Limb (tissue), 2 donors: Measurements from ENCODE around the gene NFIA.

Source experiments
- DNase-seq, 2 donors: peaks; one replicate each; pipeline ENCODE4 v3.0.0-alpha.2; 2016; ENCODE audit errors: extremely low spot score in 2 of 2

NFIA gene

DNA sequence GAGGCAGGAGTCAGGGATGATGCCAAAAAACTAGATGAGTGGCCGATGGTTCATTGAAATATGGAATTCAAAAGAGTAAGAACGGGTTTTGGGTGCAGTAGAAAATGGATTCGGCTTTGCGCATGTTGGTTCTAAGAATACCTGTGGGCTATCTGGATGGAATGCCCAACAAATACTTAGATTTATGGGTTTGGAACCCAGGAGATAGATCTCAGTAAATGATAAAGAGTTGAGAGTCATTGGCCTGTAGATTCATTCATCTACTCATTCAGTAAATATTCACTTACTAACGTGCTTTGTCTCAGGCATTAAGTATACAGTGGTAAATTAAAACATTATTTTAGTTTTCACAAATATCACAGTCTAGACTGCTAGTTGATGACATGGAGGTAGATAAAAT lies 247.7 kb downstream of the NFIA start:
- DNase-seq: no peak

- no peak for DNase-seq
These were observed 248.2 kb downstream of the NFIA start for GRCh38 chr1:61330571-61330970.

- no peak for DNase-seq
These were observed 249.9 kb downstream of the NFIA start for GRCh38 chr1:61332196-61332753.

DNA sequence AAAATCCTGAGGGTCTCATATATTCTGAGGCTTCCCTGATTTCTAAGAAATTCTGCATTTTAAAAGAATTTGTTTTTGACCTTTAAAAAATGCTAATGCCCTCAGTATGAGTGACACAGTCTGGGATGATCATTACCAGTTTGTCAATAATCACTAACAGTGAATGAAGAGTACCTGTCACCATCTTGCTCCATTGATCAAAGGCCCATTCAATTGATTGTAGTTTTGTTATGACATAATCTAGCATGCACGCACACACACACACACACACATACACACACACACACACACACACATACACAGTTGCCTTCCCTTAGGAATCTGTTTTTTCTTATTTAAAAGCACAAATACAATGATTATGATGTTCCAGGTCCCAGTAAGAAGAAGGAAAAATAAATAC lies 250.4 kb downstream of the NFIA start:
- DNase-seq: no peak

- peak in 1 of 2 donors; percentile 39 for DNase-seq
These were observed 252.6 kb downstream of the NFIA start for GRCh38 chr1:61334718-61335589.

DNA sequence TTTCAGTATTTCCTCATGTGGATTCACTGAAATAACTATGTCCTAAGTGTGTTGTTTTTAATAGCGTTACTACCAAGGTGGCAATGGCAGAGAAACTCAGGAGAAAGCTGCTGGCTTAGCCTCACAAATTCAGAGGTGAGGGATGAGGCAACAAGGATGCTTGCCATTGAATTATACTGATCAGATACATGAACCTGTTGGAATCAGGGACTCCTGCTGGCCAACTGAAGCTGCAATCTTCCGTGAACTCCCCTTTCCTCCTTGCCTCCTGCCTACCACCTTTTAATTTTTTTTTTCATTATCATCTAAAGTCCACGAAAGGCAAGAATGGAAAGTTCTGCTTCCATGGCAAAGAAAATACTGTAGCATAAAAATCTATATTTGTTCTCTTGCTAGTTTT lies 254.7 kb downstream of the NFIA start:
- DNase-seq: no peak

- DNase-seq: peak in 1 of 2 donors; percentile 17
These were observed 255.1 kb downstream of the NFIA start for GRCh38 chr1:61337441-61337951.

DNA sequence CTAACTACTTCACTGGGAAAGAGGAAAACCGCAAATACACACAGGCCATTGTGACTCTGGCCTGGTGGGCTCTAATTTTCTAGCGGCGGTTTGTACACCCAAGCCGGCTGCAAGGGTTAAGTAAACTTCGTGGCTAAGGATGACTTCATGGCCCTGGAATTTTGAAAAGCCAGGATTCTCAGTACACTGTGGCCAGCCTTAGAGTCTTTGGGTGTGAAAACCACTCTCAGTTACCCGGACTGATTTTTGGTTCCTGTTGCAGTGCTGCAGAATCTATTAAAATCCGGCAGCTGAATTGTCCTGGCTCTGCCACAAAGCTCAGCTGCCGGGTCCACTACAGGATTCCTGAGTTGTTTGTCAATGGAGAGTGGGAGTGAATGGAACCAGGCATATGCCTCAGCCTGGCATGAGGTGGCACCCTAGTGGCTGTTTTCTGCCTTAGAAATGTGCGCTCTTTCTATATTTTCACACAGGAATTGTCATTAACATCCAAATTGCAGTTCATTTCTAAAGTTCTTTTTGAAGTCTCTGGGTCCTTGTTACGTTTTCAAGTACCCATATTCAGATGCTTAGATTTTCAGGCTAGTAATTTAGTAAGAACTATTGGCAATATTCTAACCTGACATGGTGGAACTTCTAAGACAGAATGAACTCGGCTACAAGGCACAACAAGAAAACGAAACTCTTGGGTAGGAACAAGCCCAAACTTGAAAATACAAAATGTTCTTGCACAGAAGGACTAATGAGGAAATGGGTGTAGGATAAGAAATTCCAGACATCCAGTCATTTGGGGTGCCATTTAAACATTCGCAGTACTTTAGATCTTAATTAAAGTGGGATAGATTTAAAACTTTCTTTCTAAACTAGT lies 255.9 kb downstream of the NFIA start:
- DNase-seq: peak; percentile 69 to 87

DNA sequence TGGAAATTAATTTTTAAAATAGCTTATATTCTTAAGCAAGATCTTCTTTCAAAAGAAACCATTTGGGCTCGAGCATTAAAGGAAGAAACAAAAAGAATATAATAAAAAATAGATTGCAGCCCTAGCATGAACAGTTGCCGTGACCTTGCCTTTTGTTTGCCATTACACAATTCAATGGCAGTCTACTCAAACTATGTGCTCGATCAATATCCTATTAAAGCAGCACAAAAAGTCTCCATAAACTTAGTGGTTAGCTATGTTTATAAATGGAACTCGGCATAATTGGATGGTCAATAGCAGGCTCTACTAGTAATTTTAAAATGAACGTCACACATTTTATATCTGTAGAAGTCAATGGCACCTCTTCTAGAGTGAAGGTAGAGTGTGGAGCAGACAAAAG lies 256.5 kb downstream of the NFIA start:
- no peak for DNase-seq

DNA sequence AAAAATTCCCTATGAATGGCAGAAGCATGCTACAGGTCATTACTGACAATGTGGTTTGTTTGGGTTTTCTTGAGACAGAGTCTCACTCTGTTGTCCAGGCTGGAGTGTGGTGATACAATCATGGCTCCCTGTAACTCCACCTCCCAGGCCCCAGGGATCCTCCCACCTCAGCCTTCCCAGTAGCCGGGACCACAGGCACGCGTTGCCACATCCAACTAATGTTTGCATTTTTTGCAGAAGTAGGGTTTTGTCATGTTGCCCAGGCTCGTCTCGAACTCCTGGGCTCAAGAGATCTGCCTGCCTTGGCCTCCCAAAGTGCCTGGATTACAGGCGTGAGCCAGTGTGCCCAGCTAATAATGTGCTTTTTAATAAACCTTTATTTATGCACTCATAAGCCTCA lies 259.1 kb downstream of the NFIA start:
- no peak for DNase-seq

GRCh38 chr1:61343734-61344420 lies 261.5 kb downstream of the NFIA start:
- no peak for DNase-seq

- DNase-seq: peak in 1 of 2 donors; percentile 22
These were observed 262.3 kb downstream of the NFIA start for GRCh38 chr1:61344696-61345095.

DNA sequence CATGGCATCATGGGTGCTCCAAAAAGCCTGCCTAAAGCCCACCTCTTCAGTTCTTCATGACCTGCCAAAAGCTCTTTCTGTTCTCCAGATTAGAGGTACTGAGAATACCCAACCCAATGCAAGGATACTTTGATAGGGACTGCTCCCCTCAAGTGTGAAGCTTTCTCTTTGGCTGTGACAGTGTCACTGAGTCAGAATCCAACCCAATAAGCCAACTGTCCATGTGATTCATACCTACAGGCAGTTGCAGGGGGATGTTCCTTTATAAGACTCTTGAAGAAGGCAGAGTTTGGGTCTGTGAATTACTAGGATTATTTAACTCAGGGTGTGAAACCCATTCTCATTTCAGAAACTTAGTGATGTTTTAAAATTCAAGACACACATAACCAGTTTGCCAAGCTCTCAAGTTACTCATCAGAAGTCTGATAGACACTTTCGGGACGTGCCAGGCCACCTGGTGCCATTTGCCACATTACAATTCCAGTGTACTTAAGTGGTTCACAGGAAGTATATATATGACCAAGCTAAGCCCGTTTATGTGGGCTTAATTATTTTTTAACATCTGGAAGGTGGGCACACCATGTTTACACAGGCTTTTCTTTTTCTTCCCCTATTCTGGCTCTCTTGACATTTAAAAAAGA lies 265.8 kb downstream of the NFIA start:
- no peak for DNase-seq

GRCh38 chr1:61352845-61353435 lies 270.6 kb downstream of the NFIA start:
- DNase-seq: no peak

GRCh38 chr1:61353797-61354406 lies 271.5 kb downstream of the NFIA start:
- no peak for DNase-seq

DNA sequence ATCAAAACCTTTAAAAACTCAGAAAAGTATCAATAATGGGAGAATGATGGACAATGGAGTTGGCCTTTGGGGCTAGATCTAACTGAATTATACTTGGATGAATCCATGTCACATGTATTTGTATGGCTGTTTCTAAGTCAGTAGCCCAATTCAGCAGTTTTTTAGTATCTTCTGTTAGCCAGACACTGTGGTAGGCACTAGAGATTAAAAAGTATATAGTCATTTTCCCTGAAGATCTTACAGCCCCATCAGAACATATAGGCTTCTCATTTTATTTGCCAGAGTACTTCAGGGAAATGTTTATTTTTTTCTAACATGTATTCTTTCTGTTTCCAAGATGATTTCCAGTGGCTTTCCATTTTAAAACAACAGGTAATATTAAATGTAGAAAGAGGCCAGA lies 273.7 kb downstream of the NFIA start:
- no peak for DNase-seq

GRCh38 chr1:61356995-61357394 lies 274.6 kb downstream of the NFIA start:
- DNase-seq: no peak

DNA sequence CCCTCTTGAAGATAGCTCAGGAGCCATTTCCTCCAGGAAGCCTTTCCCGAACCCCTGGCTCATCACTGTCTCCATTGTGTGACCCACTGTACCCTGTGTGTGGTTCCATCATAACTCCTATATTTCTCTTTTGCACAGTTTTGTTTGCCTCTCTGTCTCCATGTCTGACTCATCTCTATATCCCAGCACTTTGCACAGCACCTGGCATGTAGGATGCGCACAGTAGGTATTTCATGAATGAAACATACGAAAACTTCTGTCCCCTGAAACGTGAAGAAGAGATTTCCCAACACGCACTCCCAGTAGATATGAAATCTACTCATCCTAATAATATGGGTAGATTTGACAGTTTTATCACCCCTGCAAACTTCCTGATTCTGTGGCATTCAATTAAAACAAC lies 275.2 kb downstream of the NFIA start:
- DNase-seq: no peak

DNA sequence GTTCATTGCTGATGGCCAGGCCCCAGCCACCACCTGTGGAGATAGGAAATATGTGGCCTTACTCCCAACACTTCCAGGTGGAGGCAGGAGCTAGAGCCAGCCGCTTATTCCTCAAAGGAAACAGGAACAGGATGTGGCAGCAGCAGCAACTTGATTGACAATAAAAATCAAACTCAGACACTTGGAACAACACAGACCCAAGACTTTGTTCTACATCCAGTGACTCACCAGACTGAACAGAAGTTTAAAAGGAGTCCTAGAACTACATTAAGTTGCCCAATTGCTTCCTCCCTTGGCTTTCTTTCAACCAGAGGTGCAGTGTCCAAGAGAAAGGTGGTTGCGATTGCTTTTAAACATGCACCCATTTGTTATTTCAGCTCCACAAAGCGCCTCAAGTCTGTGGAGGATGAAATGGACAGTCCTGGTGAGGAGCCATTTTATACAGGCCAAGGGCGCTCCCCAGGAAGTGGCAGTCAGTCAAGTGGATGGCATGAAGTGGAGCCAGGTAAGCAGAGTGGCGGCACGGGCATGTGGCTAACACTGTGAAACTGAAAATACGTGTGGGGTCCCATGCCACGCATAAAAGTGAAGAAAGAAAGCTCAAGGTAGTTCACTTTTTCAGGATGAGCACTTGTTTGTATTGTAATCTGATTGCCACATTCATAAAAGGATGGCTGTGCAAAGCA lies 276.6 kb downstream of the NFIA start:
- DNase-seq: no peak
